H9 (cell line): Measurements from ENCODE around the gene SHROOM1. TPM values are rescaled to one million over a fixed set of nuclear protein-coding genes. Genes with fewer than 3 reads are reported as not detected.

Source experiments
- DNase-seq: peaks from one replicate; pipeline ENCODE4 v3.0.0-alpha.2; 2017
- H2AFZ ChIP-seq: one replicate; pipeline ENCODE4 v1.6.1; 2013; ENCODE audit warnings: mild to moderate bottlenecking, low read length, control low read depth, moderate library complexity
- H2AK5ac ChIP-seq: 2 replicates; pipeline ENCODE4 v1.6.1; 2013; ENCODE audit warnings: low read length, control low read depth, mixed read lengths; ENCODE audit not compliant: insufficient read length
- H2BK120ac ChIP-seq: one replicate; pipeline ENCODE4 v1.6.1; 2013; ENCODE audit warnings: low read depth, mild to moderate bottlenecking, low read length, control low read depth, inconsistent platforms; ENCODE audit not compliant: poor library complexity, severe bottlenecking
- H2BK12ac ChIP-seq: 2 replicates; pipeline ENCODE4 v1.6.1; 2013; ENCODE audit warnings: low read length, control low read depth, mixed read lengths, low read depth; ENCODE audit not compliant: insufficient read length
- H2BK15ac ChIP-seq: 2 replicates; pipeline ENCODE4 v1.6.1; 2013; ENCODE audit warnings: low read depth, low read length, control low read depth
- H2BK20ac ChIP-seq: one replicate; pipeline ENCODE4 v1.6.1; 2013; ENCODE audit warnings: low read depth, mild to moderate bottlenecking, low read length, control low read depth, inconsistent platforms; ENCODE audit not compliant: poor library complexity, severe bottlenecking
- H2BK5ac ChIP-seq: 2 replicates; pipeline ENCODE4 v1.6.1; 2013; ENCODE audit warnings: low read length, control low read depth, mixed read lengths; ENCODE audit not compliant: insufficient read length
- H3K14ac ChIP-seq: 2 replicates; pipeline ENCODE4 v1.6.1; 2013; ENCODE audit warnings: low read length, control low read depth; ENCODE audit not compliant: insufficient read depth
- H3K18ac ChIP-seq: 2 replicates; pipeline ENCODE4 v1.6.1; 2013; ENCODE audit warnings: low read depth, mild to moderate bottlenecking, mixed read lengths, low read length, control low read depth; ENCODE audit not compliant: insufficient read length
- H3K23ac ChIP-seq: 2 replicates; pipeline ENCODE4 v1.6.1; 2013; ENCODE audit warnings: low read length, control low read depth, mixed read lengths, low read depth; ENCODE audit not compliant: insufficient read length
- H3K23me2 ChIP-seq: 2 replicates; pipeline ENCODE4 v1.6.1; 2013; ENCODE audit warnings: low read depth, mild to moderate bottlenecking, mixed read lengths, low read length, control low read depth; ENCODE audit not compliant: insufficient read length, poor library complexity, severe bottlenecking
- H3K27ac ChIP-seq: 2 replicates; pipeline ENCODE4 v1.5.1; 2013; ENCODE audit warnings: low read length, control low read depth, mixed read lengths, low read depth; ENCODE audit not compliant: insufficient read length
- H3K27me3 ChIP-seq: 2 replicates; pipeline ENCODE4 v1.6.1; 2013; ENCODE audit warnings: low read length, control low read depth, inconsistent platforms; ENCODE audit not compliant: insufficient read depth
- H3K4ac ChIP-seq: 2 replicates; pipeline ENCODE4 v1.6.1; 2013; ENCODE audit warnings: low read depth, mild to moderate bottlenecking, control low read depth, inconsistent platforms, low read length, moderate library complexity
- H3K4me1 ChIP-seq: 2 replicates; pipeline ENCODE4 v1.6.1; 2013; ENCODE audit warnings: low read length, control low read depth, inconsistent platforms; ENCODE audit not compliant: insufficient read depth
- H3K4me2 ChIP-seq: 2 replicates; pipeline ENCODE4 v1.6.1; 2013; ENCODE audit warnings: low read length, control low read depth, mixed read lengths; ENCODE audit not compliant: insufficient read length, insufficient read depth
- H3K56ac ChIP-seq: 2 replicates; pipeline ENCODE4 v1.6.1; 2013; ENCODE audit warnings: low read depth, mild to moderate bottlenecking, mixed read lengths, low read length, control low read depth; ENCODE audit not compliant: insufficient read length
- H3K79me1 ChIP-seq: 2 replicates; pipeline ENCODE4 v1.6.1; 2013; ENCODE audit warnings: low read depth, mild to moderate bottlenecking, moderate library complexity, low read length, control low read depth, inconsistent platforms; ENCODE audit not compliant: insufficient read depth, poor library complexity, severe bottlenecking
- H3K79me2 ChIP-seq: 2 replicates; pipeline ENCODE4 v1.6.1; 2013; ENCODE audit warnings: low read length, control low read depth, inconsistent platforms; ENCODE audit not compliant: insufficient read depth
- H3K9ac ChIP-seq: 2 replicates; pipeline ENCODE4 v1.6.1; 2013; ENCODE audit warnings: low read length, control low read depth, mixed read lengths; ENCODE audit not compliant: insufficient read length; ENCODE audit errors: extremely low read depth
- H3K9me3 ChIP-seq: one replicate; pipeline ENCODE4 v1.6.1; 2013; ENCODE audit warnings: low read depth, low read length, inconsistent platforms; ENCODE audit not compliant: control insufficient read depth
- H3T11ph ChIP-seq: one replicate; pipeline ENCODE4 v1.6.1; 2013; ENCODE audit warnings: mild to moderate bottlenecking, low read length, control low read depth, inconsistent platforms
- H4K20me1 ChIP-seq: one replicate; pipeline ENCODE4 v1.6.1; 2013; ENCODE audit not compliant: control insufficient read depth, insufficient read length, insufficient read depth
- H4K5ac ChIP-seq: 2 replicates; pipeline ENCODE4 v1.6.1; 2013; ENCODE audit warnings: low read depth, mild to moderate bottlenecking, mixed read lengths, low read length, control low read depth; ENCODE audit not compliant: insufficient read length
- H4K8ac ChIP-seq: replicated peaks from 2 replicates; pipeline ENCODE4 v1.6.1; 2013; ENCODE audit warnings: low read length, control low read depth, mixed read lengths, low read depth; ENCODE audit not compliant: insufficient read length
- H4K91ac ChIP-seq: 2 replicates; pipeline ENCODE4 v1.6.1; 2013; ENCODE audit warnings: low read depth, mild to moderate bottlenecking, moderate library complexity, mixed read lengths, low read length, control low read depth; ENCODE audit not compliant: insufficient read length
- H3K27ac Mint-ChIP-seq, 3 experiments: 2 replicates in 2 of 3; 3 replicates in 1 of 3; pipeline ENCODE4 v1.8.0; 2020 to 2021; ENCODE audit warnings: mixed read lengths in 3 of 3, mild to moderate bottlenecking in 1 of 3, moderate library complexity in 1 of 3
- H3K27me3 Mint-ChIP-seq: 2 replicates; pipeline ENCODE4 v1.8.0; 2021; ENCODE audit warnings: low read depth, mild to moderate bottlenecking, moderate library complexity, mixed read lengths
- H3K36me3 Mint-ChIP-seq, 3 experiments: 2 replicates in 2 of 3; 3 replicates in 1 of 3; pipeline ENCODE4 v1.8.0; 2020 to 2021; ENCODE audit warnings: low read depth in 3 of 3, mixed read lengths in 3 of 3; ENCODE audit not compliant: insufficient read depth in 1 of 3
- H3K4me1 Mint-ChIP-seq, 2 experiments: 2 replicates each; pipeline ENCODE4 v1.8.0; 2020; ENCODE audit warnings: mixed read lengths in 2 of 2
- H3K4me3 Mint-ChIP-seq, 2 experiments: 2 replicates in 1 of 2; 3 replicates in 1 of 2; pipeline ENCODE4 v1.8.0; 2020 to 2021; ENCODE audit warnings: mild to moderate bottlenecking in 2 of 2, mixed read lengths in 2 of 2, moderate library complexity in 1 of 2
- H3K9me3 Mint-ChIP-seq, 2 experiments: 2 replicates in 1 of 2; 3 replicates in 1 of 2; pipeline ENCODE4 v1.8.0; 2020; ENCODE audit warnings: mild to moderate bottlenecking in 2 of 2, mixed read lengths in 2 of 2, moderate library complexity in 1 of 2
- CTCF ChIP-seq: fragments of 200-600 bp; sonication (generic); conservative IDR thresholded peaks from 3 replicates; pipeline ENCODE4 v1.8.0; 2021; ENCODE audit warnings: antibody characterized with exemption, mild to moderate bottlenecking
- WGBS: extraction: QIAGEN DNeasy Blood & Tissue Kit; methylation state at CpG from one replicate; pipeline ENCODE4 v1.1.7; 2013; ENCODE audit warnings: missing lambda C conversion rate, low lambda C conversion rate, mixed read lengths; ENCODE audit not compliant: insufficient read length; ENCODE audit errors: extremely low coverage; 5-methylcytosine and 5-hydroxymethylcytosine counted together
- total RNA-seq: library from RNA; stranded (reverse); gene quantifications from 2 replicates; pipeline ENCODE4 v1.2.1, GENCODE V29; 2021

Gene SHROOM1
- total RNA-seq, 1 experiment from 2014 or later, result 7.0 TPM

GRCh38 chr5:132788990-132789886, 41.2 kb downstream of the SHROOM1 start:
- no CpG with 5 or more reads among the region's 8 CpGs for WGBS

More at GRCh38 chr5:132788990-132789886, 41.2 kb downstream of the SHROOM1 start:
- Mint-ChIP-seq H3K4me1 (peaks cover 11 to 15% of the 10 kb centered on the region in 2 experiments), H3K27ac (no peak overlapping the region), H3K36me3 (no peaks in the 10 kb centered on the region; a peak in 1 of 7 replicates), H3K27me3 (peaks cover 23% of the 10 kb centered on the region), H3K9me3 (no peaks in the 10 kb centered on the region), H3K4me3 (no peak overlapping the region)
- Histone ChIP-seq H2AK5ac (no peak overlapping the region), H2BK12ac (no peak overlapping the region), H4K91ac (no peak overlapping the region), H2AFZ (no peak overlapping the region), H3K27ac (no peak overlapping the region), H3T11ph (no peak overlapping the region), H4K5ac (no peak overlapping the region), H3K4me1 (no peaks in the 10 kb centered on the region), H4K8ac (no peak overlapping the region), H3K9ac (no peak overlapping the region), H4K20me1 (no peaks in the 10 kb centered on the region), H3K4ac (no peak overlapping the region), H2BK5ac (no peak overlapping the region), H3K27me3 (no peaks in the 10 kb centered on the region), H2BK15ac (no peak overlapping the region), H3K23ac (no peak overlapping the region), H3K9me3 (no peaks in the 10 kb centered on the region), H2BK120ac (no peak overlapping the region), H3K79me2 (no peaks in the 10 kb centered on the region), H3K14ac (no peak overlapping the region), H2BK20ac (no peak overlapping the region), H3K79me1 (no peaks in the 10 kb centered on the region), H3K23me2 (no peaks in the 10 kb centered on the region), H3K4me2 (no peak overlapping the region), H3K18ac (no peak overlapping the region), H3K56ac (no peak overlapping the region)
- DNase-seq, result no peak
- TF ChIP-seq CTCF, result no peak
